ENCODE data around the gene DOK7.

GRCh38 chr4:3473996-3474765 lies 11.1 kb downstream of the DOK7 start:
- no peak for TF ChIP-seq POLR2AphosphoS5 (IDR thresholded peaks at IDR 0.05; ENCODE audit: low read depth, low read length)
- TF ChIP-seq SIN3A (IDR thresholded peaks at IDR 0.05; ENCODE audit: borderline replicate concordance, insufficient read depth, low read length) = no peak
- no peak for TF ChIP-seq TAF1 (IDR thresholded peaks at IDR 0.05; ENCODE audit: borderline replicate concordance, insufficient read depth, low read length)
- no peak for TF ChIP-seq REST (IDR thresholded peaks at IDR 0.05; ENCODE audit: insufficient read depth in 1 of 2, low read depth in 2 of 2, low read length in 2 of 2)
- TF ChIP-seq FOXP2 (optimal IDR thresholded peaks at IDR 0.05; ENCODE audit: borderline replicate concordance, extremely low read depth, extremely low read length, insufficient read depth) = no peak
